Measurements from ENCODE around the gene SCP2.

SCP2 gene

GRCh38 chr1:53046930-53047329 is 119.9 kb downstream of the SCP2 start:
- peak; percentile 79 for DNase-seq

- peak; percentile 92 for DNase-seq
Observed at GRCh38 chr1:53047737-53048736, 121.0 kb downstream of the SCP2 start.

- DNase-seq, result no peak
Observed at GRCh38 chr1:53048960-53049573, 122.0 kb downstream of the SCP2 start.

GRCh38 chr1:53049574-53049967 is 122.5 kb downstream of the SCP2 start:
- DNase-seq, result no peak

- no peak for DNase-seq
Observed at GRCh38 chr1:53050310-53050709, 123.2 kb downstream of the SCP2 start.

GRCh38 chr1:53051676-53052075 is 124.6 kb downstream of the SCP2 start:
- DNase-seq, result no peak

- no peak for DNase-seq
Observed at GRCh38 chr1:53057127-53057526, 130.1 kb downstream of the SCP2 start.

- DNase-seq, result no peak
Observed at GRCh38 chr1:53060579-53060978, 133.5 kb downstream of the SCP2 start.

GRCh38 chr1:53061123-53061858 is 134.2 kb downstream of the SCP2 start:
- no peak for DNase-seq

- DNase-seq, result no peak
Observed at GRCh38 chr1:53061859-53062707, 135.0 kb downstream of the SCP2 start, which contains the start of gene PODN. TSS of gene PODN (plus strand) at chr1:53062213. CDS start at chr1:53069856, 7,643 bp downstream.

GRCh38 chr1:53062708-53063591 is 135.9 kb downstream of the SCP2 start:
- no peak for DNase-seq

GRCh38 chr1:53063744-53064515 is 136.9 kb downstream of the SCP2 start:
- no peak for DNase-seq

GRCh38 chr1:53065391-53065790 is 138.3 kb downstream of the SCP2 start:
- no peak for DNase-seq

- DNase-seq, result no peak
Observed at GRCh38 chr1:53066488-53066887, 139.4 kb downstream of the SCP2 start.

- DNase-seq, result no peak
Observed at GRCh38 chr1:53066891-53067738, 140.0 kb downstream of the SCP2 start.

GRCh38 chr1:53067886-53068285 is 140.8 kb downstream of the SCP2 start:
- no peak for DNase-seq

GRCh38 chr1:53068314-53069099 is 141.4 kb downstream of the SCP2 start:
- DNase-seq, result no peak

GRCh38 chr1:53069265-53069662 is 142.2 kb downstream of the SCP2 start:
- DNase-seq, result no peak

Measured in NCI-H226 (cell line).